CD14-positive monocyte (primary cell): ENCODE results near the gene UBE3D. TPM values are rescaled to one million over a fixed set of nuclear protein-coding genes. Genes with fewer than 3 reads are reported as not detected.
"Not testable (repeated sequence)": the region's sequence is repeated elsewhere in the genome, so short reads cannot be mapped to it uniquely, and the experiment has no call there.

ENCODE experiments used
- DNase-seq, 3 donors: peaks; one replicate each; pipeline ENCODE4 v3.0.0-alpha.2; 2011 to 2022
- H2AFZ ChIP-seq: 2 replicates; pipeline ENCODE4 v1.6.0; 2012; ENCODE audit warnings: mild to moderate bottlenecking, low read depth, low read length, inconsistent platforms; ENCODE audit not compliant: insufficient read depth, poor library complexity, severe bottlenecking
- H3K27ac ChIP-seq, 2 donors: 1 replicate in 1 of 2; 2 replicates in 1 of 2; pipeline ENCODE4 v1.5.1; 2012 to 2013; ENCODE audit warnings: low read length in 2 of 2, control low read depth in 1 of 2, inconsistent platforms in 1 of 2, low read depth in 1 of 2, mild to moderate bottlenecking in 1 of 2
- H3K27me3 ChIP-seq, 2 donors: one replicate each; pipeline versions ENCODE4 v1.6.0 to v1.6.1; 2011 to 2013; ENCODE audit warnings: low read length in 2 of 2; ENCODE audit not compliant: control insufficient read depth in 2 of 2, insufficient read depth in 2 of 2
- H3K36me3 ChIP-seq, 2 donors: replicated peaks in 1 of 2; 1 replicate in 1 of 2; 2 replicates in 1 of 2; pipeline versions ENCODE4 v1.5.1 to v1.6.1; 2012 to 2013; ENCODE audit warnings: low read length in 2 of 2, control low read depth in 1 of 2, inconsistent platforms in 1 of 2, mild to moderate bottlenecking in 1 of 2; ENCODE audit not compliant: insufficient read depth in 2 of 2, control insufficient read depth in 1 of 2
- H3K4me1 ChIP-seq, 2 donors: 1 replicate in 1 of 2; 2 replicates in 1 of 2; pipeline versions ENCODE4 v1.5.1 to v1.6.1; 2012 to 2013; ENCODE audit warnings: low read length in 2 of 2, control low read depth in 1 of 2, inconsistent platforms in 1 of 2, mild to moderate bottlenecking in 1 of 2, moderate library complexity in 1 of 2; ENCODE audit not compliant: insufficient read depth in 2 of 2, control insufficient read depth in 1 of 2
- H3K4me2 ChIP-seq: replicated peaks from 2 replicates; pipeline ENCODE3; 2012; ENCODE audit warnings: low read length, moderate library complexity, mild to moderate bottlenecking; ENCODE audit not compliant: poor library complexity, severe bottlenecking; ENCODE audit errors: extremely low read depth
- H3K4me3 ChIP-seq, 3 experiments: fragments of 200-600 bp in 1 of 3; sonication (generic) in 1 of 3; replicated peaks in 1 of 3; 1 replicate in 2 of 3; 2 replicates in 1 of 3; pipeline ENCODE4 v1.5.1; 2011 to 2013; ENCODE audit warnings: low read length in 3 of 3, mild to moderate bottlenecking in 3 of 3, control low read depth in 2 of 3, low read depth in 2 of 3, inconsistent platforms in 1 of 3, moderate library complexity in 1 of 3
- H3K79me2 ChIP-seq: 2 replicates; pipeline ENCODE4 v1.6.0; 2012; ENCODE audit warnings: mild to moderate bottlenecking, control low read depth, inconsistent platforms, low read length, moderate library complexity; ENCODE audit not compliant: insufficient read depth
- H3K9ac ChIP-seq: 2 replicates; pipeline ENCODE4 v1.6.0; 2017; ENCODE audit warnings: low read length, mild to moderate bottlenecking; ENCODE audit not compliant: insufficient read depth, poor library complexity, severe bottlenecking
- H3K9me3 ChIP-seq, 2 donors: replicated peaks in 1 of 2; 1 replicate in 1 of 2; 2 replicates in 1 of 2; pipeline versions ENCODE4 v1.5.1 to v1.6.1; 2012 to 2013; ENCODE audit warnings: low read length in 2 of 2, control low read depth in 1 of 2; ENCODE audit not compliant: control insufficient read depth in 1 of 2, insufficient read depth in 1 of 2
- H4K20me1 ChIP-seq: 2 replicates; pipeline ENCODE4 v1.6.0; 2012; ENCODE audit warnings: mild to moderate bottlenecking, low read length, control low read depth, moderate library complexity; ENCODE audit not compliant: insufficient read depth
- H3K27ac Mint-ChIP-seq, 7 donors: one replicate each; pipeline ENCODE4 v1.8.0; 2020; ENCODE audit warnings: mild to moderate bottlenecking in 7 of 7, mixed read lengths in 7 of 7, moderate library complexity in 6 of 7, inconsistent platforms in 2 of 7
- H3K27me3 Mint-ChIP-seq, 3 donors: one replicate each; pipeline ENCODE4 v1.8.0; 2021 to 2022; ENCODE audit warnings: low read depth in 3 of 3, mild to moderate bottlenecking in 3 of 3, mixed read lengths in 3 of 3, moderate library complexity in 3 of 3, inconsistent platforms in 1 of 3
- H3K36me3 Mint-ChIP-seq, 2 donors: one replicate each; pipeline ENCODE4 v1.8.0; 2020; ENCODE audit warnings: mixed read lengths in 2 of 2, inconsistent platforms in 1 of 2, mild to moderate bottlenecking in 1 of 2
- H3K4me1 Mint-ChIP-seq: one replicate; pipeline ENCODE4 v1.8.0; 2020; ENCODE audit warnings: mild to moderate bottlenecking, mixed read lengths
- H3K4me3 Mint-ChIP-seq, 2 donors: one replicate each; pipeline ENCODE4 v1.8.0; 2020; ENCODE audit warnings: mild to moderate bottlenecking in 2 of 2, mixed read lengths in 2 of 2, moderate library complexity in 1 of 2
- H3K9me3 Mint-ChIP-seq, 7 donors: one replicate each; pipeline ENCODE4 v1.8.0; 2020 to 2022; ENCODE audit warnings: mixed read lengths in 7 of 7, mild to moderate bottlenecking in 6 of 7, moderate library complexity in 6 of 7, inconsistent platforms in 2 of 7
- CTCF ChIP-seq: fragments of 200-600 bp; IDR thresholded peaks from one replicate; pipeline ENCODE4 v1.8.0; 2022; ENCODE audit warnings: antibody characterized with exemption, mild to moderate bottlenecking
- WGBS: methylation state at CpG from one replicate; pipeline ENCODE4 v1.1.5; 2013; ENCODE audit warnings: missing lambda C conversion rate; ENCODE audit not compliant: insufficient coverage; 5-methylcytosine and 5-hydroxymethylcytosine counted together
- intact Hi-C, 2 donors: fragments of 100-400 bp; cut with micrococcal nuclease; formaldehyde crosslinking; loops; one replicate each; pipeline versions ENCODE4 v1.15.0 to v1.15.1; 2023
- polyA plus RNA-seq, 3 donors: library from polyadenylated mRNA; depleted of rRNA in 1 of 3; unstranded in 2 of 3; stranded (reverse) in 1 of 3; fragments of 300-500 nt in 2 of 3; fragments of >200 nt in 1 of 3; fragmentation: Illumina TruSeq in 2 of 3; gene quantifications; 1 replicate in 2 of 3; 2 replicates in 1 of 3; pipeline ENCODE4 v1.2.3, GENCODE V29; 2012 to 2021

UBE3D gene
- polyA plus RNA-seq, 3 donors, result 0.61 to 1.7 (median 1.1) TPM

DNA sequence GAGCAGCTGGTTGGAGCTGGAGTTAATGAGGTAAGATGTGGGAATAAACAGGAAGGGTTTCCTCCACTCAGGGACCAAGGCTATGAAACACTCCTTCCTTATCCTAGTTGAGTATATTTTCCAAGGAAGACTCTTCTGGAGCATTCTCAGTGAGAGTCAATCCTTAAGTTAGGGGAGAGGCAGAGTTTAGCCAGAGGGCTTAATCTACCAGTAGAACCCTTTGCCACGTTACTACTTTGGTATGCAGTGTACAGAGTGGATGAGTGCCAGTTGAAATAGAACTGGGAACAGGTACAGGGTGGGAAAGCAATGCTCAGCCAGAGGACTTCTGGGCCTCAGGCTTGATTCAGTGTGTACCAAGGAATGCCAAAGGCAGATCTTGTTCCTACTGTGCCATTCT lies 114.3 kb downstream of the UBE3D start:
- WGBS, result 100% methylated on average over 1 of the region's 1 CpG
- no peak overlapping the region for H3K4me3 Mint-ChIP-seq
- intact Hi-C loops, result no loop called here
- no peaks in the 10 kb centered on the region for H3K79me2 ChIP-seq
- no peaks in the 10 kb centered on the region for H3K36me3 ChIP-seq
- DNase-seq, result no peak
- no peaks in the 10 kb centered on the region for H4K20me1 ChIP-seq
- H3K9me3 ChIP-seq, result no peaks in the 10 kb centered on the region
- no peaks in the 10 kb centered on the region for H3K4me1 Mint-ChIP-seq
- H3K9ac ChIP-seq, result no peak overlapping the region
- H3K27me3 ChIP-seq, result no peaks in the 10 kb centered on the region
- H3K4me2 ChIP-seq, result no peak overlapping the region
- peaks cover 0 to 3% of the 10 kb centered on the region in 2 donors for H3K36me3 Mint-ChIP-seq
- no peak overlapping the region for H2AFZ ChIP-seq
- H3K4me3 ChIP-seq, result no peak overlapping the region
- TF ChIP-seq CTCF, result no peak
- no peaks in the 10 kb centered on the region for H3K27me3 Mint-ChIP-seq
- H3K27ac ChIP-seq, result no peak overlapping the region
- peaks cover 0 to 8% (median 2%) of the 10 kb centered on the region in 7 donors for H3K9me3 Mint-ChIP-seq
- no peak overlapping the region for H3K27ac Mint-ChIP-seq
- H3K4me1 ChIP-seq, result no peaks in the 10 kb centered on the region

- H3K9me3 Mint-ChIP-seq, result peaks cover 18 to 35% (median 25%) of the 10 kb centered on the region in 7 donors
- H3K4me3 ChIP-seq, H4K20me1 ChIP-seq, DNase-seq, H3K36me3 ChIP-seq, H3K27me3 ChIP-seq, H3K4me2 ChIP-seq, H3K27ac ChIP-seq, intact Hi-C loops, H3K27me3 Mint-ChIP-seq, H3K4me1 ChIP-seq, H3K27ac Mint-ChIP-seq, H3K4me1 Mint-ChIP-seq, H2AFZ ChIP-seq, H3K9ac ChIP-seq, H3K36me3 Mint-ChIP-seq, H3K79me2 ChIP-seq, H3K4me3 Mint-ChIP-seq: not testable (repeated sequence)
- peaks cover 20 to 32% of the 10 kb centered on the region in 2 donors for H3K9me3 ChIP-seq
- WGBS, result 88% methylated on average over 3 of the region's 3 CpGs
These were observed 134.7 kb downstream of the UBE3D start for GRCh38 chr6:82930915-82931314.
